Loucy (cell line): ENCODE data around the gene ERMN.

Source experiments
- H2AFZ ChIP-seq: fragments of 200-600 bp; sonication (generic); 2 replicates; pipeline ENCODE4 v1.6.0; 2016; ENCODE audit warnings: antibody characterized with exemption, mild to moderate bottlenecking, low read length, moderate library complexity
- H3F3A ChIP-seq: fragments of 200-600 bp; 2 replicates; pipeline ENCODE4 v1.6.0; 2016; ENCODE audit warnings: antibody characterized with exemption, low read depth, mild to moderate bottlenecking
- H3K27me3 ChIP-seq: fragments of 200-600 bp; sonication (generic); 2 replicates; pipeline ENCODE4 v1.6.1; 2014; ENCODE audit warnings: low read length, mild to moderate bottlenecking; ENCODE audit not compliant: insufficient read depth, poor library complexity, severe bottlenecking
- H3K36me3 ChIP-seq: fragments of 200-600 bp; sonication (generic); 2 replicates; pipeline ENCODE4 v1.6.1; 2016; ENCODE audit warnings: low read length; ENCODE audit not compliant: insufficient read depth
- H3K4me1 ChIP-seq: fragments of 200-600 bp; sonication (generic); 2 replicates; pipeline ENCODE4 v1.5.1; 2014; ENCODE audit warnings: low read length, mild to moderate bottlenecking; ENCODE audit not compliant: insufficient read depth, poor library complexity, severe bottlenecking
- H3K4me2 ChIP-seq: fragments of 200-600 bp; sonication (generic); 2 replicates; pipeline ENCODE4 v1.6.0; 2014; ENCODE audit warnings: antibody characterized with exemption, low read length, low read depth, mild to moderate bottlenecking; ENCODE audit not compliant: poor library complexity, severe bottlenecking
- H3K4me3 ChIP-seq: fragments of 200-600 bp; sonication (generic); 2 replicates; pipeline ENCODE4 v1.5.1; 2014; ENCODE audit warnings: low read length, mild to moderate bottlenecking, mixed read lengths; ENCODE audit not compliant: poor library complexity, severe bottlenecking
- H3K79me2 ChIP-seq: fragments of 200-600 bp; sonication (generic); 2 replicates; pipeline ENCODE4 v1.6.1; 2014; ENCODE audit warnings: low read length; ENCODE audit not compliant: insufficient read depth
- H3K9ac ChIP-seq: fragments of 200-600 bp; sonication (generic); 2 replicates; pipeline ENCODE4 v1.6.0; 2014; ENCODE audit warnings: mild to moderate bottlenecking, low read depth, low read length, moderate library complexity; ENCODE audit not compliant: poor library complexity, severe bottlenecking
- H3K9me2 ChIP-seq: fragments of 200-600 bp; sonication (generic); replicated peaks from 2 replicates; pipeline ENCODE4 v1.6.1; 2016; ENCODE audit warnings: low read depth, low read length, mixed read lengths
- H3K9me3 ChIP-seq: fragments of 200-600 bp; sonication (generic); 2 replicates; pipeline ENCODE4 v1.6.1; 2014; ENCODE audit warnings: mild to moderate bottlenecking, antibody characterized with exemption, low read length, low read depth; ENCODE audit not compliant: insufficient read depth
- H4K20me1 ChIP-seq: fragments of 200-600 bp; sonication (generic); 2 replicates; pipeline ENCODE4 v1.6.0; 2014; ENCODE audit warnings: antibody characterized with exemption, low read length, mild to moderate bottlenecking; ENCODE audit not compliant: insufficient read depth, poor library complexity, severe bottlenecking
- CTCF ChIP-seq: fragments of 200-600 bp; sonication (generic); conservative IDR thresholded peaks from 2 replicates; pipeline ENCODE4 v1.5.1; 2014; ENCODE audit warnings: mild to moderate bottlenecking, antibody characterized with exemption, low read length
- EZH2phosphoT487 ChIP-seq: fragments of 200-600 bp; IDR thresholded peaks from 2 replicates; pipeline ENCODE4 v1.6.1; 2018; ENCODE audit warnings: antibody characterized with exemption, mild to moderate bottlenecking, moderate library complexity, borderline replicate concordance

Gene ERMN

DNA sequence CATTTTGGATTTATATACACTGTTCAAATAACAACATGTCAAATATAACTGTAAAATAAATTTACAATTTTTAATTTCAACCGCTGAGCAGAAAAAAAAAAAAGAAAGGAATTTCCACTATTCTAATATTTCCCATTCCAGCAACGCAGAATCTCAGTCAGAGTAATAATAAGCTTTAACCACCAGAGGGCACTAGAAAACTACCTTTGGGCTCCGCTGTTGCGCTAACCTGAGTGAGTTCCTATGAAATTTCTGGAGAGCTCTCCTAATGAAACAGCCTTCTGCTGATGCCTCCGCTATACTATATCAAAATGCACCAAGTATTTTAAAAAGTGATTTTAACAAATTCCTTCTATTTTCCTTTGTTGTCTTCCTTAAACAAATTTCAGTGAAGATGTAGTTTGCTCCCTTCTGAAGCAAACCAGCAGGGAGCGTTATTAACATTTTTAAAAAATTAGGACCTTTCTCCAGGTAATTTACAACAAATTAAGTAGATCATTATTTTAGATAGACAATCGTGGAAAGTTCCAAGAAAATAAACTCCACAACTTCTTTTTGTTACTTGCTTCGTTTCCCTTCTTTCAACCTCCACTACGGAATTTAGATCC lies 23.0 kb downstream of the ERMN start:
- H3K4me2 ChIP-seq, result no peak overlapping the region
- H4K20me1 ChIP-seq, result no peaks in the 10 kb centered on the region
- no peak overlapping the region for H3K9ac ChIP-seq
- H3K4me1 ChIP-seq, result peaks cover 4% of the 10 kb centered on the region
- no peak overlapping the region for H2AFZ ChIP-seq
- H3K79me2 ChIP-seq, result no peaks in the 10 kb centered on the region
- no peaks in the 10 kb centered on the region for H3K9me2 ChIP-seq
- no peaks in the 10 kb centered on the region for H3K9me3 ChIP-seq
- no peak overlapping the region for H3K4me3 ChIP-seq
- H3K36me3 ChIP-seq, result no peaks in the 10 kb centered on the region
- no peak for TF ChIP-seq EZH2phosphoT487
- peak; percentile 85 for TF ChIP-seq CTCF
- H3K27me3 ChIP-seq, result no peaks in the 10 kb centered on the region
- no peaks in the 10 kb centered on the region for H3F3A ChIP-seq

- Histone ChIP-seq H3K79me2 (no peaks in the 10 kb centered on the region), H4K20me1 (no peaks in the 10 kb centered on the region)
These were observed 24.3 kb downstream of the ERMN start for GRCh38 chr2:157301307-157301706.

DNA sequence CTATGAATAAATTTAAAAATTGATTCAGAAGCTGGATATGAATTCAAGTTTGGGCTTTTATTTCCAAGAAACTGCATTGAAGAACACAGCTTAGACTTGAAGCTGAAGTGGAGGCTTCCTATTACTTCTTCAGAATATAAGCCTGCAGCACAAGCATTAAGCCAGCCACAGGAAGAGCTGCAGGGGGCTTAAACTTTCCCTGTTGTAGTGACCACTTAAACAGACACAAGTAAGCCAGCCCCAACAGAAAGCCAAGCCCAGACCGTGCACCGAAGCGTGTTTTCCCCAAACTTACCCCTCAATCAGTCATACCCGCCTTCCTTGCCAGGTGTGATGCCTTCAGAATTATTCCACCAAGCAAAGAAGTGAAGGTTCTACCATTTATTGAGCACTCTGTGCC lies 28.7 kb downstream of the ERMN start:
- Histone ChIP-seq H3K4me1 (no peaks in the 10 kb centered on the region), H3K79me2 (no peaks in the 10 kb centered on the region), H3K9me2 (no peaks in the 10 kb centered on the region), H3K27me3 (no peaks in the 10 kb centered on the region), H3F3A (no peaks in the 10 kb centered on the region), H4K20me1 (no peaks in the 10 kb centered on the region), H3K4me2 (no peak overlapping the region), H3K4me3 (no peak overlapping the region), H3K36me3 (no peaks in the 10 kb centered on the region), H3K9ac (no peak overlapping the region), H3K9me3 (no peaks in the 10 kb centered on the region), H2AFZ (no peak overlapping the region)
- TF ChIP-seq CTCF (no peak), EZH2phosphoT487 (no peak)

More at GRCh38 chr2:157301307-157301706, 24.3 kb downstream of the ERMN start:
- TF ChIP-seq CTCF (no peak), EZH2phosphoT487 (no peak)
- H3K9me2 ChIP-seq, result no peaks in the 10 kb centered on the region
- no peak overlapping the region for H2AFZ ChIP-seq
- no peaks in the 10 kb centered on the region for H3F3A ChIP-seq
- H3K9ac ChIP-seq, result no peak overlapping the region
- no peak overlapping the region for H3K4me2 ChIP-seq
- no peaks in the 10 kb centered on the region for H3K27me3 ChIP-seq
- H3K9me3 ChIP-seq, result no peaks in the 10 kb centered on the region
- no peaks in the 10 kb centered on the region for H3K4me1 ChIP-seq
- H3K36me3 ChIP-seq, result no peaks in the 10 kb centered on the region
- H3K4me3 ChIP-seq, result no peak overlapping the region
